Measurements from ENCODE around the gene FLT3LG.

FLT3LG gene, protein sequence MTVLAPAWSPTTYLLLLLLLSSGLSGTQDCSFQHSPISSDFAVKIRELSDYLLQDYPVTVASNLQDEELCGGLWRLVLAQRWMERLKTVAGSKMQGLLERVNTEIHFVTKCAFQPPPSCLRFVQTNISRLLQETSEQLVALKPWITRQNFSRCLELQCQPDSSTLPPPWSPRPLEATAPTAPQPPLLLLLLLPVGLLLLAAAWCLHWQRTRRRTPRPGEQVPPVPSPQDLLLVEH

DNA sequence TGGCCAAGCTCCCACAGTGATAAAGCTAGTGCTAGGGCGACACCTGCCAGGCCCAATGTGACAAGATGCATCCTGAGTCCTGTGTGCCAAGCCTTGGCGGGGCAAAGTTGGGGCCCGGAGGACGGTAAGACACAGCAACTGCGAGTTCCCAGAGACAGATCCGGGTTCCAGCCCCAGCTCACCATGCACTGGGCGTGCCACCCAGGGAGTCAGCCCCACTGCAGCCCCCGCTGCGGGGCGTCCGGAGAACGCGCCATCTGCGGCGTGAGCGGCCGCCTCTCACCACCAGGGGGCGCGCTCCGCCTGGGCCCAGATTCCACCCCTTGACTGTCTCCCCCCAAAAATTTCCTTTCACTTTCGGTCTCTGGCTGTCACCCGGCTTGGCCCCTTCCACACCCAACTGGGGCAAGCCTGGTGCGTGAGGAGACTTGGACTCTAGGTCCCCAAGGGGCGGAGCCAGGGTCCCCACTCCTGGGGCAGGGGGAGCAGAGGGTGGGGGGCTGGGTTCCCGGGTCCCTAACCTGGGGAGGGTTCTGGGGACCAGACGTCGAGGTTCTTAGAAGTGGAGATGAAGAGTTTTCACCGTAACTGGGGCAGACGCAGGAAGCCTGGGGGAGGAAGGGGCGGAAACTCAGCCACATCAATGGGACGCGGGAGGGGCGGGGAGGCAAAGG is at the start of gene FLT3LG:
TSS of gene FLT3LG (plus strand) at position 348 of the 674 bp plus-strand sequence. CDS start 425 bp downstream, outside the sequence.
- no peak for DNase-seq

DNA sequence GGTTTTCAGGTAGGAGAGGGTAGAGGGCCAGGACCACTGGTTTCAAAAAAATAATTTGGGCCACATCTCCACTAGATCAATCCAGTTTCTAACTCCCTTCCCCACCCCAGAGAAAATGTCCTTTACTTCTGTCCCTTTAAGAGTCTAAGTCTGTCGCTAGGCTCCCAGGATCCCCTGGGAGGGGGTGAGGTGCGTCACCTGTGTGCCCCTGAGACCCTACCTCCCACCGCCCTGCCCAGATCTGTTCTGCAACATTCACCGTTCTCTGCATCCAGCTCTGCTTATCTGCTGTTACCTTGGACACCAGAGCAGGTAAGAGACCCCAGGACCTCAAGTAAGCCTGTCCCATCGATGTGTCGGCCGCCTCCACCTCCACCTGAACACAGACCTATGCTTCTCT is 48.8 kb upstream of the FLT3LG start, which contains the start of gene GFY:
TSS of gene GFY (plus strand) at position 211 of the 400 bp plus-strand sequence. CDS start 1,043 bp downstream, outside the sequence.
- no peak for DNase-seq

DNA sequence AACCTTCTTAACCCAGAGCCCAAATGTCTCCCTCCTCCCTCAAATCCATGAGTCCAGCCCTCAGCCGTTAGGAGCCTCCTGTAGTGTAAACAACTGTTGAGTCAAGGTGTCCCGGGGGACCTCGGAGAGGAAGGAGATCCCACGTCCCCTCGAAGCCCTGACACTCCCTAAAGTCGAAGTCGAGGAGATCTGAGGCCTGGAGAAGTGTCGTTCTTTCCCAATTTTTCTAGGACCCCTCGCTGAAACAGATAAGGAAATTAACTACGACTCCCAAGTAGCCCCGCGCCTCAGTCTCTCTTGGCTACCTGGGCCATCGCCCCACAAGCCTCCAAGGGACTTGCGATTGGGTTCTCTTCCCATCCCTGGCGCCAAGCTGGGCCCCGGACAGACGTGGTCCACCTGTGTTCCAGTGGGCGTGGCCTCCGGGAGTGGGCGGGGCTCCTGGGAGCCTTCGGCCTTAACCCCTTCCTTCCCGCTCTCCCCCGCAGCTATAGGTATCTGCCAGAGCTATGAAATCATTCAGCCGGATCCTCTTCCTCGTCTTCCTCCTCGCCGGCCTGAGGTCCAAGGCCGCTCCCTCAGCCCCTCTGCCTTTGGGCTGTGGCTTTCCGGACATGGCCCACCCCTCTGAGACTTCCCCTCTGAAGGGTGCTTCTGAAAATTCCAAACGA is 48.0 kb upstream of the FLT3LG start:
- no peak for DNase-seq

DNA sequence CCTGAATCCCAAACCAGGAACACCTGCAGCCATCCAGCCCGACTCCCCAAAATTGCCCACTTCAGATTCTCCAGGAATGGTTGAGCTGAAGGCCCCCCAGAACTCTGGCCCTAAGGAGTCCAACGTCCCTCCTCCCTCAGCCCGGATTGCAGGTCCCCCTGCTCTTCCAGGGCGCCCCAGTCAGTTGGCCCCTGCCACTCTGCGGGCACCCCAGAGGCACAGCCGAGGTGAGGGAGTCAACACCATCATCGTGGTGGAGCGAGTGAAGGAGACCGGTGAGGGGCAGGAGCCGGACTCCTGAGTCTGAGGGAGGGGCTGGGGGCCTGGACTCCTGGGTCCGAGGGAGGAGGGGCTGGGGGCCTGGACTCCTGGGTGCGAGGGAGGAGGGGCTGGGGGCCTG is 46.7 kb upstream of the FLT3LG start:
- no peak for DNase-seq

DNA sequence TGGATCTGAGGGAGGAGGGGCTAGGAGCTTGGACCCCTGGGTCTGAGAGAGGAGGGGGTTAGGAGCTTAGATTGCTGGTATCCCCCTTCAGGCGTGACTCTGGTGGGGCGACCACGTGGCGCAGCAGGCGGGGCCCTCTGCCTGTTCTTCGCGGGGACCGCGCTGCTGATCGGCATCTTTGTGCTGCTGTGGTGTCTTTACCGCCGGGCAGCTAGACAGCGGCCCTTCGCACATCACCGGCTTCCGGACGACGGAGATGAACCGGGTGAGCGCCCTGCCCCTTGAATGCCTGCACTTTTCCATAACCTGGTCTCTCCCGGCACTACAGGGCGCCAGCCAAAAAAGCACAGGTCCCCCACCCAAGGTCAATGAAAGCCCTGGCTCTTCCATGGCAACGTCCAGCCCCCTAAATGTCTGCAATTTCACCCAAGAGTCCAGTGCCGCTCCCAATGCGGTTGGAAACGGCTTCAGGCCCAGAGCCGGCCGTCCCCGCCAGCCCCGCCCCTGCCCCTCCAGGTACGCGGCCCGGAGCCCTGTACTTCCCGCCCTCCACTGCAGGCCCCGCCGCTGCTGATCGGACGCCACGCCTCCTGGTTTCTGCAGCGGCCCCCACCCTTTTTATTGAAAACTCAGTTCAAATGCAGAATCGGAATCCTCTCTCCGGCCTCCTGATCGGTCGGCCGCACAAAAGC is 46.0 kb upstream of the FLT3LG start:
- no peak for DNase-seq

DNA sequence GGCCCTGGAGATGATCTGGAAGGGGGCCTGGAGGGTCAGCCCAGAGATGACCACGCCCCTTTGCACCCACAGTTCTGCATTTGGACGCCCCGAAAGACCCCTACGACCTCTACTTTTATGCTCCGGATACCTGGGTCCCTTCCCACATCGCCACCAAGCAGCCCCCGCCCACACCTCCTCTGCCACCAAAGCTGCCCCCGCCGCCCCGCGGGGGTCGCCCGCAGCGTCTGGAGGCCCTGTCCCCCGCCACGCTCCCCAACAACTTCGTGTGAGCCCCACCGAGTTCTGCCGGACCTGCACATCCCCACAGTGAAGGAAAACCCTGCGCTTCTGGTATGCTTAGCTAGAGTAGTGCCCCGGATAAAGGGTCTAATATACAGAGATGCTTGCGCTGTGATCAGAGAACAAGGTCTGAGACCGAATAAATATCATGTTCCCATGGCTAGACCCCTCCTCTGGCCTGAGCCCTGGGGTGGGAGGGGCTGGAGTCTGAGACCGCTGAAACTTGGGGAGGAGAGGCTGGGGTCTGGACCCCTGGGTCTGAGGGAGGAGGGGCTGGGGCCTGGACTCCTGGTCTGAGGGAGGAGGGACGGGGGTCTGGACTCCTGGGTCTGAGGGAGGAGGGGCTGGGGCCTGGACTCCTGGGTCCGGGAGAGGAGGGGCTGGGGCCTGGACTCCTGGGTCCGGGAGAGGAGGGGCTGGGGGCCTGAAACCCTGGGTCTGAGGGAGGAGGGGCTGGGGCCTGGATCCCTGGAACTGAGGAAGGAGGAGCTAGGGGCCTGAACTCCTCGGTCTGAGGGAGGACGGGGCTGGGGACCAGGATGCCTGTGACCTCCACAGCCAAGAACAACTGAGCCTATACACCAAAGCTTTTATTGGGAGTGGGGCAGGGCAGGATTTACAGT is 45.2 kb upstream of the FLT3LG start:
- no peak for DNase-seq

DNA sequence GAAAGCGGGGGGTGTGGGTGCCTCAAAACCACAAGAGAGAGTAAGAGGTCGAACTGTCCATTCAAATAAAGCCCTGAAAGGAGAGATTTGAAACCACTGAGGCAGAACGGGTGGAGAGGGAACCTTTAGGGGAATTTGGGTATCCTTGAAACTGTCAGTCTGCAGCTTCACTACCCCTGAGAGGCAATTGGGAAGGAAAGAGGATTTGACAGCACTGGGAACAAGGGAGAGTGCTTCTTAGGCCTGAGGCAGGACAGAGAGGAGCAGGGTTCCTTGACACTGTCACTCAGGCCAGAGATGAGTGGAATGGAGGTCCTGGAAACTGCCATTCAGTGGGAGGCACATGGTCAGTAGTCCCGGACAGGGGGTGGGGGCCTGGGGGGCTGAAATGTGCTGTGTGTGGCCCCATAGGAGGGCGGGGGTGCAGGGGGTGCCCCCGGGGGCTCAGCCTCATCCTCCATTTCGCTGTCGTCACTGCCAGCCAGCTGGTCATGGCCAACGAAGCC is 43.8 kb upstream of the FLT3LG start:
- no peak for DNase-seq

DNA sequence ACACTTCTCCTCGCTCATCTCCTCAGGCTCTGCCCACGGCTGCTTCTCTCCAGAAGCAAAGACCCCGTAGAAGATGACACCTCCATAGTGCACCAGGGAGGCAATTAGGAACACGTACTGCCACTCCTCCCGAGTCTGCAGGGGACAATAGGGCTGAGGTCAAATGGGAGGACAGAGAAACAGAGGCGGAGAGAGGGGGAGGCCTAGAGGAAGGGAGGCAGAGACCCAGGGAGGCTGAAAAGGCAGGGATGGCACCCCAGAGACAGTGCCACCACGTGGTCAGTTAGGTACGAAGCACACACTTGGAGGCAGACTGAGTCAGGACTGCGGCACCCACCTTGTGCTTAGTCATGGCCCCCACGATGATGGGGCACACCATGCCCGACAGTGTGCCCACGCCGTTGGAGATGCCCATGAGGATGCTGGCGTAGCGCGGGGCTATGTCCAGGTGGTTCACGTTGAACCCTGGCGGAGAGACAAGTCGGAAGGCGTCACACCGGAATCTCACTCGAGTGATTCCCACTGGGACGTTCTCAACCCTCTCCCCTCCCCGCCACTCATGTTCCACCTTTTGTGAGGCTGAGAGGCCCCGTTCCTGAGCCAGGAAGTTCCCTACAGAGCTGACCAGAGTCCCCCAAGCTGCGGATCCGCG is 43.2 kb upstream of the FLT3LG start:
- no peak for DNase-seq

DNA sequence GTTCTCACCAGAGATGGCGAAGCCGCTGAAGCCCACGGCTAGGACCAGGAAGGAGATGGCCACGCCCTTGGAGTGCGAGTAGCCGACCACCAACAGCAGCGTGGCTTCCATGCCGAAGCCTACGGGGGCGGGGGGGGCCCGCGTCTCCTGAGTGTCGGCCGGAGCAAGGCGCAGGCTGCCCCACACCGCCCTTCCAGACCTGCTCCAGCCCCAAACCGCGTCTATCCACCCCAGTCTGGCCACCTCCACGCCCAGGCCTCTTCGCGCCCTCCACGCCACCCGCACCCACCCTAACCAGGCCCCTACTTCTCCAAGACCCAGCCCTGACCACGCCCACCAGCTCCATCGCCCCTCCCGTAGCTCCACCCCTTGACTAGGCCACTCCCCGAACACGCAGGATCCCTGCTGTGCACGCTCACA is 42.7 kb upstream of the FLT3LG start:
- no peak for DNase-seq

DNA sequence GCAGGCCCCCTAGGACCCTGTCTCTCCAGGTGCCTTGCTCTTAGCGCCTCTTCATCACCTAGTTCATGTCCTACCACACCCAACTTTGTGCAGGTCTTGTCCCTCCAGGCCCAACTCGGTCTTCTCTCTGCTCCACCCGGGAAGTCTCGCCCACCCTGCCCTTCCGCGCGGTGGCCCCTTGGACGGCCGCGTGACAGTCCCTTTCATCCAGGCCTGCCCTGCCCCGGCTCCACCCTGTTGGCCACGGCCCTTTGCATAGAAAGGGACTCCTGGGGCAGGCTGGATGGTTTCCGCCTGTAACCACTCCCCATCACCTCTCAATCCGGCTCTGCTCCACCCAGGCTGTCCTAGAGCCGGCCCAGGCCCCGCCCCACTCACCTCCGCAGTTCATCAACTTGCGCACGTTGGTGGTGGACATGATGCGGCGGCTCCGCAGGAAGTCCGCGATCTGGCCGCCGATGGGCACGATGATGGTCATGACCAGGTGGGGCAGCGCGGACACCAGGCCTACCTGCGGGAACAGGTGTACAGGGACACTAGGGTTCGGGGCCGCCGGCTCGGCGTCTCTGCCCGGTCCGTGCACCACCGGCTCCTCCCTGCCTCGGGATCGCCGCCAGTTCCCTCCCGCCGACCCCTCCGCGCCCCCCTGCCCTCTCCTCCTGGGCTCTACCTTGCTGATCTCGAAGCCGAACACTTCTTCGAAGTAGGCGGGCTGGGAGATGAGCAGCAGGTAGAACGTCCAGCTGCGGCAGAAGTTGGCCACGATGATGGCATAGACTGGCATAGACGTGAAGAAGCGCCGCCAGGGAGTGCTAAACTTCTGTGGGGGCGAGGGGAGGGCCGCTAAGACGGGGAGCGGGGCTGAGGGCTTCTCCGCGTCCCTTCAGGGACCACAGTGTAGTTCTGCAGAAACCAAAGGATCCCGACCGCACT is 41.6 kb upstream of the FLT3LG start:
- no peak for DNase-seq

DNA sequence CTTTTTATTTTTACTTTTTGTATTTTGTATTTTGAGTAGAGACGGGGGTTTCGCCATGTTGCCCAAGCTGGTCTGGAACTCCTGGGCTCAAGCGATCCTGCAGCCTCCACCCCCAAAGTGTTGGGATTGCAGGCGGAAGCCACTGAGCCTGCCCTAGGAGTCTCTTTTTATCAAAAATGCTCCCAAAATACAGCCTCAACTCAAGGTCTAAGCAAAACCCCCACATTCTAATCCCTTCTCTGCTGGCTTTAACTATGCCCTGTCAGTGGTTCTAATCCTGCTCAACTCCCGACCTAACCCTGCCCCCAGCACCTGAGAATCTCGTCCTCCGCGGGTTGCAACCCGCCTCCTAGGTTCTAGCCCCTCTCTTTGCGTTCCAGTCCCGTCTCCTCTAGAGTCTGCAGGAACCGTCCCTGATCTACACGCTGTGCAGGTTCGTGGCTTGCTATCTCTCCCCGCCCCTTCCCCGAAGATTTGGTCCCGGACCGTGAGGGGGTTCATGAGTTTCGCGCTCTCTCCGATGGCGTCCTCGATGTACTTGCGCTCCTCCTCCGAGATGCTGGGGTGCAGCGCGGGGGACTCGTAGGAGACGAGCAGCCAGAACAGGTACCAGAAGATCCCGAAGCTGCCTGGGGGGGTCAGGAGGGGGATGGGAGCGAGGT is 40.6 kb upstream of the FLT3LG start:
- no peak for DNase-seq

DNA sequence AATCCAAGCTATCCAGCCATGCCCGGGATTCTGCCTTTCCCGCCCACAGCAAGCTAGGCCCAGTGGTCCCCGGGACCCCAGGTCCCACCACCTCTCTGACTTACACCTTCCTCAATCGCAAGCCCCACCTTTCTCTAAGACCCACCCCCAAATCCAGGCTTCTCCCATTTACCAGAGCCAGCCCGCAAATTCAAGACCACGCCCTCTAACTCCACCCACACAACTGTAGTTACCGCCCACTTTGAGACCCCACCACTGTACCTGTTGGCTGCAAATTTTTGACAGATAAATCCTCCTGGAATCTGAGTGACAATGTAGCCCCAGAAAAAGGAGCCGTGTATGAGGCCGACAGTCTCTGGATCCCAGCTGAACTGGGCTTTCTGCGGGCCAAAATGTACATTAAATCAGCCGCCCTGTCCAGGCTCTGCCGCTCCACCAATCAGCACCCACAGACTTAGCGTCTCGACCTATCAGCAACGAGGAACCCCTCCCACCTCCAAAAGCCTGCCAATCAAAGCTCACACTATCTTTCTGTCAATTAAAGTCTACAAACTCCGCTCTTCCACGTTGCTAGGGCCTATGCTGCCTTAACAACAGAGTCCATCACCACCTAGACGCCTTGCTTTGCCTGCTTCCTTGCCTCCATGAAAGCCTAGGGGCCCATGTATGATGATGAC is 39.0 kb upstream of the FLT3LG start:
- no peak for DNase-seq

DNA sequence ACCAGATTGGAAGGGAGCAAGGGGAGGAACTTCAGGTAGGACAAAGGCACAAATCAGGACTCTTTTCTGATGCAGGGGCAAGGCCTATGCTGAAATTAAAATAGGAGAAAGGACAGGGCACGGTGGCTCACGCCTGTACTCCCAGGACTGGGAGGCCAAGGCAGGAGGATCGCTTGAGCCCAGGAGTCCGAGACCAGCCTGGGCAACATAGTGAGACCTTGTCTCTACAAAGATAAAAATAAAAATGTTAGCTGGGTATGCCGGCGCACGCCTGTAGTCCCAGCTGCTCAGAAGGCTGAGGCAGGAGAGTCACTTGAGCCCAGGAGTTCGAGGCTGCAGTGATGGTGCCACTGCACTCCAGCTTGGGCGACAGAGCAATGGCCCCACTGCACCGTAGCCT is 38.3 kb upstream of the FLT3LG start:
- no peak for DNase-seq

DNA sequence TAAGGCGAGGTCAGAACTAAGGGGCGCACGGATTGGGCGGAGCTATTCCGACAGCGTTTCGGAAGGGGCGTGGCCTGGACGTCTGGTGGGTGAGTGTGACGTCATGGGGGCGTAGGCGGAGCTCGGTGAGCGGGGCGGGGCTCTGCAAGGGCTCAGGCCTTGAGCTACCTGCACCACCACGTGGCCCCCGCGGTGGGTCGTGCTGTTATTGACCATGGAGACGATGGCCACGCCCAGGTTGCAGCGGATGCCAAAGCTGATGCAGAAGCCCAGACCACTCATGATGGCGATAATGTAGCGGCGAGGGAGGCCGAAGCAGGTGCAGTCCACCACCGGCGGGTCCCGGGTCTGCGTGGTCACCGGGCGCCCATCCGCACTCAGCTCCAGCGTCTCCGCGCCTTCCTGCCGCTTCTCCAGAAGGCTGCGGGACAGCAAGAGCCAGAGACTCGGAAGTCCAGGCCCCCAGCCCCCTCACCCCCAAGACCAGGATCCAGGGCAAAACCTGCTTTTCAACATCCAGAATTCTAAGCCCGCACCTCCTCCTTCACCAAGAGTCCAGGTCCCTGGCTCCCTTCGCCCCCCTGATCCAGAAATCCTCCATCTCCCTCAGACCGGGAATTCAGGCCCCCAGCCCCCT is 37.5 kb upstream of the FLT3LG start:
- no peak for DNase-seq

DNA sequence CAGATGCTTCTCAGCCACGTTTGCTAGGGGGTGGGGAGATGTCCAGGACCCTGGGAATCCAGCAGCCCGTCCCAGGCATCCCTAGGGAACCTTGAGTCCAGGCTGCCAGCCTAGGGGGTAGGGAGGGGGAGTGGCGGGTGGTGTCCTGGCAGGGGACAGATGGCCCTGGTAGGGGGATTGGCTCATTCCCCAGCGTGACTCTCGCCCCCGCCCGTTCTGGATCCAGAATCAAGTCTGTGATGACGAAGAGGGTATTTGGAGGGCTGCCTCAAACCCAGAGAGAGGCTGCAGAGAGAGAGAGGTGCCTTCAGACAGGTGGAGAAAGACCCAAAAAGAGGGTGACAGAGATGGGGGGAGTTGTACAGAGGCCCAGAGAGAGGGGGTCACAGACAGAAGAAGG is 36.8 kb upstream of the FLT3LG start:
- DNase-seq, result no peak

DNA sequence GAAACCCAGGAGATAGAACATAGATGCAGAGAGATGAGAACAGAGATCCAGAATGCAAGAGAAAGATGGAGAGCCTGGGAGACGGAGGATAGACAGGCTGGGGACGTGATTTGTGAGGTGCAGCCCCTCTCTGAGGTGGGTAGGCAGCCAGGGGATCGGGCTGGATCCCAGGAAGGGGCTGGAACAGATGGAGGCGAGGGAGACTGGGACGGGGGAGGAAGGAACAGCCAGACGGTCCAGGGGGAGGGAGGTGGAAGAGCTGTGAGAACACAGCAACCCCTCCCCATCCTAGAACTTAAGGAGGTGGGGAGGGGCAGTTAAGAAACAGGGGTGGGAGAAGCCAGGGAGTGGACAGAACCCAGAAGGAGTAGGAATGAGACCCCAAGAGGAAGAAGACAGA is 35.8 kb upstream of the FLT3LG start:
- no peak for DNase-seq

DNA sequence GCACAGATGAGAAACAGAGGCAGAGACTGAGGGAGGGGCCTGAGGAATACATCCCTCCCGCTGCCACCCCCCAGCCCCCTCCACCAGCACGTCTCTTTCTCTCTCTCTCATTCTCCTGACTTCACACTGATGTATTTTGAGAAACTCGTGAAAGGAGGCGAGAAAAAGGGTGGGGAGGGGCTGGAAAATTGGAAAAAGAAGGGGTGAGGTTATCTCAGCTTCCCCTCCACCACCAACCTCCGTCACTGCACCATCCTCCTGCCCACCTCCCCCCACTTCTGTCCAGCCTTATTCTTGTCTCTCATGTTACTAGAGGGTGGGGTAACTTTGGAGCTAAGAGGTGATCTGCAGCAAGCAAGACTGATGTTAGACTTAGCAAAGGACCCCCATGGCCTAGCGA is 34.2 kb upstream of the FLT3LG start:
- no peak for DNase-seq

DNA sequence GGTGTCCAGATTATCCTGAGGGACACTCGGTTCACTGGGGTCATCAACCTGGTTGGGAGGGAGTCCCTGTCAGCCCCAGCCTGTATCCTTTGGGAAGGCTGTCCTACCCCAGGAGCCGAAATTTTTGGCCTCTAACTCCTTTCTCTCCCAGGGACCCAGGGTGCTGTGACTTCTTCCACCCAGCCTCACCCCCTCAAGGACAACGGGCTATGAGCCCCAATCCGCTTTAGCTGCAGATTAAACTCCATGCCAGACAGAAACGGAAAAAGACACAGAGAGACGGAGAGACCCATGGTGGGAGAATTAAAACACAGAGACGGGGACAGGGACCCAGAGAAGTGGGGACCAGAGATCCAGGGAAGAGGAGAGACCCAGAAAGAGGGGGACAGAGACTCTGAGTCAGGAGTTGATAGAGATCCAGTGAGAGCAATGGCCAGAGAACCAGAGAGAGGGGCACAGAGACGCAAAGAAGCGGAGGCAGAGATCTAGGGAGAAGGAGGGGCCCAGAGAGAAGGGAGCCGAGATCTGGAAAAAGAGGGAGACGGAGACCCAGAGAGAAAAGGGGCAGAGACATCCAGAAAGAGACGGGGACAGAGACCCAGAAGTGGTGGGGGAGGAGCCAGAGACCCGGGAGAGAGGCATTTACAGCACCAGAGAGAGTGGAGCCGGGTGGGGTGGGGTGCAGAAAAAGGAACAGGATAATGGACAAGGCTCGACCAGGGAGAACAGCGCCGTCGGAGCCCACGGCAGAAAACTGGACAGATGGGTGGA is 33.4 kb upstream of the FLT3LG start:
- DNase-seq, result no peak

Data from SHP77 treated with DMSO at 0.1 percent for 48 hours (cell line).